A549 treated with Hydrocortisone at 1 μM for 4 hours (cell line): ENCODE data around the gene CNPY3. TPM values are rescaled to one million over a fixed set of nuclear protein-coding genes. Genes with fewer than 3 reads are reported as not detected.

Experiments
- total RNA-seq: library from RNA; stranded (reverse); fragments of 200-300 nt; extraction: Qiagen RNA extraction; gene quantifications from 5 replicates; pipeline ENCODE4 v1.2.3, GENCODE V29; 2022

The CNPY3 gene
- 36.4 to 43.0 TPM (median 40.4 TPM) in 5 replicates for total RNA-seq

DNA sequence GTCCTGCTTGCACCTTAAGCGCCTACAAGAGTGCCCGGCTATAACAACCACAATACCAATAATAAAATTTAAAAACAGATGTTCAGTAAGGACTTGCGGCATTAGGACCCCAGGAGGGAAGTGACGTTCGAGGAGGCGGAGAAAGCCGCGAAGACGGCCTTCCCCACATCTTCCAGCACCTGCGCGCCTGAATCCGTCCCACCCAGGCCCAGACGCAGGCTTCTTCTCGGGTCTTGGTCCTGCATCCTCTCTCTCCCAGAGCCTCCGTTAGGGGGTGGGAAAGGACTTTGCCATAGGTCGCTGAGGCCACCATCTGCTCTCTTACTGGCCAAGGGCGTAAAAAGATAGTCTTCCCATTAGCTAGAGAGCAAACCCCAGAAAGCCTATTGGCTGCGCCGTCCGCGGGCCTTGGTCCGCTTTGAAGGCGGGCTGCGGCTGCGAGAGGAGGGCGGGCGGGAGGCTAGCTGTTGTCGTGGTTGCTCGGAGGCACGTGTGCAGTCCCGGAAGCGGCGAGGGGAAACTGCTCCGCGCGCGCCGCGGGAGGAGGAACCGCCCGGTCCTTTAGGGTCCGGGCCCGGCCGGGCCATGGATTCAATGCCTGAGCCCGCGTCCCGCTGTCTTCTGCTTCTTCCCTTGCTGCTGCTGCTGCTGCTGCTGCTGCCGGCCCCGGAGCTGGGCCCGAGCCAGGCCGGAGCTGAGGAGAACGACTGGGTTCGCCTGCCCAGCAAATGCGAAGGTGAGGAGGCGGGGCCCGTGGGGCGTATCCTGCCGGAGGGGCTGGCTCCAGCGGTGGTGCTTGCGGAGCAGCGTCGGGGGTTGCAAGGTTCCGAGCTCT, at the start of gene CNPY3:
TSS of gene CNPY3 (plus strand) at position 495 of the 835 bp plus-strand sequence. CDS start at position 586, 91 bp downstream.

GRCh38 chr6:42915732-42916131, 13.5 kb upstream of the CNPY3 start, which contains the start of gene PTCRA:
Gene PTCRA (plus strand): TSS chr6:42916053. CDS start chr6:42916070, 17 bp downstream.

GRCh38 chr6:42960243-42961019, 31.2 kb downstream of the CNPY3 start, which contains the start of gene GNMT:
Gene GNMT (plus strand): TSS chr6:42960754. CDS start chr6:42960768, 14 bp downstream.

GRCh38 chr6:42978839-42979522, 49.7 kb downstream of the CNPY3 start, which contains the start of gene PEX6:
Gene PEX6 (minus strand): TSS chr6:42979181. CDS start chr6:42979150, 31 bp downstream.

DNA sequence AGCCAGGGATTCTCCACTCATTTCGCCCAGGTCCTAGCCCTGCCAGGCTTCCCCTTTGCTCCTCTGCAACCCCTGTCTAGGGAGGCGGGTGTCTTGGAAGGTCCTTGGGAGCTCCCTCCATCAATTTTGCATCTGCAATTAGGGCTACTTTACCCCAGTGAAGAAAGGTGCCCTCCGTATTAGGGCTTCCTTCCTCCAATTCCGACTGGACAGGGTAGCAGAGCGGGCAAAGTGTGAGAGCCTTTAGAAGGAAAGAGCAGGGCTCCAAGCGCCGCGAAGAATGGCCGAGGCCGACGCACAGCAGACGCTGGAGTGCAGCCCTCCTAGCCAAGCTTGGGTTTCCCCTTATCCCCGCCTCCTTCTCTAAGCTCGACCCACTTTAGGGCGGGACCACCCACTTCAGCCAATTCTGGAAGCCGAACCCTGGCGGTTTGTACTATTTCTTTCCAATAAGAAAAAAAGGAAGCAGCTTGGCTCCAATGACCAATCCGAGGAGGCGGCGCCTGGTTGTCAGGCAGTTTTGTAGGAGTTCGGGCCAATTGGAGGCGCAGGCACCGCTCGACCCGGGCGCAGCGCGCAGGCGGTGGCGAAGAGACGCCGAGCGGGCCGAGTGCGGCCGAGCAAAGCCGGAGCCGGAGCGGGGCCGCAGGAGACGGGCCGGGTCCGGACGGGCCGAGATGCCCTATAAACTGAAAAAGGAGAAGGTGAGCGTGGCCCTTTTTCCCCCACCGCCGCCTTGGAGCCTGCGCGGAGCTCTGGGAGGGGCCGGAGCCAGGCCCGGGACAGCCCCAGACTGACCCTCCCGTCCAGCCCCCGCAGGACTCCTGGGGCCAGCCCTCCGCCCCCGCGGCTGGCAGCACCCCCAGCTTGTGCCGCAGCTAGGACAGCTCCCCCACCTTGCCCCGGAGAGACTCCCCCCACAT, 55.0 kb downstream of the CNPY3 start, which contains the start of gene PPP2R5D:
TSS of gene PPP2R5D (plus strand) at position 570 of the 923 bp plus-strand sequence. CDS start at position 678, 108 bp downstream.

Other genes with a start within 250 kb of the CNPY3 start
- not detected in 5 replicates for gene PRPH2, start 206.9 kb upstream of the CNPY3 start, total RNA-seq
- gene TBCC, start 183.4 kb upstream of the CNPY3 start, total RNA-seq, result 16.1 to 17.2 TPM (median 16.9 TPM) in 5 replicates
- 2.2 to 3.5 TPM (median 3.1 TPM) in 5 replicates for gene BICRAL, start 147.4 kb upstream of the CNPY3 start, total RNA-seq
- 61.3 to 99.1 TPM (median 63.8 TPM) in 5 replicates for gene RPL7L1, start 49.9 kb upstream of the CNPY3 start, total RNA-seq
- gene PTCRA, start 13.4 kb upstream of the CNPY3 start, total RNA-seq, result not detected in 5 replicates
- 0.13 to 0.31 TPM (median 0.21 TPM) in 3 of 5 replicates, not detected in the others for gene GNMT, start 31.3 kb downstream of the CNPY3 start, total RNA-seq
- gene PEX6, start 49.7 kb downstream of the CNPY3 start, total RNA-seq, result 7.8 to 9.7 TPM (median 9.0 TPM) in 5 replicates
- 23.1 to 33.3 TPM (median 25.7 TPM) in 5 replicates for gene PPP2R5D, start 55.1 kb downstream of the CNPY3 start, total RNA-seq
- gene MEA1, start 84.5 kb downstream of the CNPY3 start, total RNA-seq, result 87.9 to 98.7 TPM (median 90.9 TPM) in 5 replicates
- gene KLHDC3, start 84.8 kb downstream of the CNPY3 start, total RNA-seq, result 27.1 to 27.9 TPM (median 27.6 TPM) in 5 replicates
- gene RRP36, start 92.1 kb downstream of the CNPY3 start, total RNA-seq, result 65.6 to 79.1 TPM (median 68.6 TPM) in 5 replicates
- gene CUL7, start 124.4 kb downstream of the CNPY3 start, total RNA-seq, result 6.5 to 8.8 TPM (median 7.8 TPM) in 5 replicates
- 52.9 to 63.2 TPM (median 55.8 TPM) in 5 replicates for gene MRPL2, start 130.0 kb downstream of the CNPY3 start, total RNA-seq
- 6.3 to 8.2 TPM (median 6.7 TPM) in 5 replicates for gene KLC4, start 130.2 kb downstream of the CNPY3 start, total RNA-seq
- gene PTK7, start 146.8 kb downstream of the CNPY3 start, total RNA-seq, result 3.9 to 5.1 TPM (median 4.6 TPM) in 5 replicates
- 13.9 to 17.0 TPM (median 15.7 TPM) in 5 replicates for gene SRF, start 241.8 kb downstream of the CNPY3 start, total RNA-seq